GM12873 (cell line): Measurements from ENCODE around the gene MAPKAP1.
A peak's percentile ranks its signal among the peaks of the same experiment; 100 is the strongest.

Experiments
- CTCF ChIP-seq: IDR thresholded peaks from 2 replicates; pipeline ENCODE4 v1.5.1; 2012; ENCODE audit warnings: low read depth, mild to moderate bottlenecking, moderate library complexity, low read length, control low read depth; ENCODE audit not compliant: insufficient read depth; ENCODE audit errors: missing control alignments

MAPKAP1 gene

GRCh38 chr9:125635888-125636287 is 71.1 kb downstream of the MAPKAP1 start:
- TF ChIP-seq CTCF = no peak

DNA sequence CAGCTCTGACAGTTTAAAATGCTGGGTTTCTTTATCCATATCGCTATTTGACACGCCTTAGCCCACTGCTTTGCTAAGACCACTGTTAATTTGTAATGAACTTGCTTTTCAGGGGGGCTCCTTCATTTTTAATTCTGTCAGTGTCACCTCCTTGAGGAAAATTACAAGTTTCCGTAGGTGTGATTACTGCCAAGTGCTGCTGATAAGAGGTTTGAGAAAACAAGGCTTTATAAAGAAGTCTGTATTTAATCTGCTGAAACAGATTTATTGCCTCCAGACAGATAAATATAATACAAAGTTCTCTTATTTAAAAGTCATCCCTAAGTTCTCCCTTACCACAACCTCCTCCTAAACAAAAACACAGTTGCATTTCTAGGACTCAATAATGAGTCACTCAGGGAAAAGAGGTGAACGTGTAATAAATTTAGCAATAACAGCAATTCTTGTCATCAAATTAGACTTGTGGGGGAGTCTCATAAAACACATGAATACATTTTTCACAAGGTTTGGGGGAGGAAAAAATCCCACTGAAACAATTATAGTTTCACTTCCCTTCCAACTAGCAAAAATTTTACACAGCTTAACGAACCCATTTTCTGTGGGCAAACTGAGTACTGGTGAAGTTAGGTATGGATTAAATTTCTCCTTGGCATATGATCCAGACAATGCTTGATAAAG is 72.8 kb downstream of the MAPKAP1 start:
- no peak for TF ChIP-seq CTCF

DNA sequence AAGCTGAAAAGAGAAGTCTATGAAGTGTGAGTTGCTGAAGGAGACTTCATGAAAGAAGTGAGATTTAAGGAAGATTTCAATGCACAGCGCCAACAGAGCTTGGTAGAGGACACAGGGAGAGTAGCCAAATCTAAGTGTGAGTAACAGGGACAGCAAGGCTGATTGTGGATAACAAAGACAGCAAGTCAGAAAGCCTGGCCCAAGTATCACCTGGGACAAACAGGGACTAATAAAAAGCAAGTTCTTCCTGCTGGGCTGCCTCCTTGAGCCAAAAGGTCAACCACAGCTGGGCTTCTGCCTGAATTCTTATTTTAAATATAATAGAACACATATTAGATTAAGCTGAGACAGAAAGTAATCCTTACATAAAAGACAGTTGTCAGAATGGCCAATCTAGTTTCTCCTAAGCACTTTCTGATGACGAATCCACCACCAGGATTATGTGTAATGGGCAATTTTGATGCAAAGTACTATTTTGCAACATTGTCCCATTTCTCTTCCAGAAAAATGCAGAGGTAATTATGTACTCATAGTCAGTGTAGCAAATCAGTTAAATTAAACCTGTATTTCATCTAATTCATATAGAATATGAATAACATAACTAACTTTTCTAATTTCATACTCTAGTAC is 73.8 kb downstream of the MAPKAP1 start:
- TF ChIP-seq CTCF = no peak

GRCh38 chr9:125632321-125633115 is 74.5 kb downstream of the MAPKAP1 start:
- TF ChIP-seq CTCF = no peak

DNA sequence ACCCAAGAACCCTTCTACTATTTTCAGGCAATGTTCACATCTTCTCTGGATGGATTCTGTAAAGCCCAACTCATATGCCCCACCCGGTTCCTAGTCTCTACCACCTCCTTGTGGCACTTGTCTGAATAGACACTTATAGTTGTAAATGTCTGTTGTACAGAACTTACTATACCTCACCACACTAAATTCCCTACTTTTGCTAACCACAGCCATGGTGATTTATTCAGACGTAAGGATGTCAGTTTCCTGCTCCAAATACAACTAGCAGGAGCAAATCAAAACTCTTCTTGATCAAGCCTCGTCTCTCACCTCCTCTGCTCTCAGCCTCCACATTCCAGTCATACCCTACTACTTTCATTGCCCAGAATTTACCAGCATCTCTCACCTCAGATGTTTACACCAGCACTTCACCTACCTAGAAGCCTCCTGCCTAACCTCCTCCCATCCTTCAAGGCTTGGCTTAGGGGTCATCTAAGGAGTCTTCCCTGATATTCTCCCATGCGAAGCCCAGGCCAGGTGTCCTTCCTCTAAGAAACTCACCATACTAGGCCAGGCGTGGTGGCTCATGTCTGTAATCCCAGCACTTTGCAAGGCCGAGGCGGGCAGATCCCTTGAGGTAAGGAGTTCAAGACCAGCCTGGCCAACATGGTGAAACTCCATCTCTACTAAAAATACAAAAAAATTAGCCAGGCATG is 75.5 kb downstream of the MAPKAP1 start:
- TF ChIP-seq CTCF = peak; percentile 78

DNA sequence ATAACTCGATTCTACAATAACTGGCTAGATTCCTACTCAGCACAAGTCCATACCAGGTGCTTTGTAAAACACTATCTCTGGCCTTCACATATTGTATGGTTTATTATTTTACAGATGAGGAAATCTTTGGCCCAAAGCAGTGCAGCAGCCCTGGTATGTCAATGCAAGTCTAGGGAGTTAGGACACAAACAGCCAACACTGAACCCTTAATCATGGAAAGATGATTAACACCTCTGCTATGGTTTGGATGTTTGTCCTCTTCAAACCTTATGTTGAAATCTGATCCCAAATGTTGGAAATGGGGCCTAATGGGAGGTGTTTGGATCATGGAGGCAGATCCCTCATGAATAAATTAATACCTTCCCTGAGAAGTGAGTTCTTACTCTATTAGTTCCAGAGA is 76.6 kb downstream of the MAPKAP1 start:
- no peak for TF ChIP-seq CTCF

DNA sequence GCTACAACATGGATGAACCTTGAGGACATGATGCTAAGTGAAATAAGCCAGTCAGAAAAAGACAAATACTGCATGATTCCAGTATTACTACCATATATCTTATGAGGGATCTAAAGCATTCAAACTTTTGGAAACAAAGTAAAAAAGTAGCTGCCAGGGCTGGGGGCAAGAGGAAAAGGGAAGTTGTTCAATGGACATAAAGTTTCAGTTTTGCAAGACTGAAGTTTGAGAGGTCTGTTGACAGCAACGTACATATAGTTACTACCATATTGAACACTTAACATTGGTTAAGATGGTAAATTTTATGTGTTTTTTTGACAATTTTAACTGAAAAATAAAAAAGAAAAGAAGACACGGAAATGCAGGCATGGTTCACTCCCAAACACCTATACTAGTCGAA is 77.6 kb downstream of the MAPKAP1 start:
- no peak for TF ChIP-seq CTCF
